Activated naive CD8-positive, alpha-beta T cell (primary cell): ENCODE results near the gene RNF123.

Source experiments
- H3K27ac Mint-ChIP-seq: one replicate; pipeline ENCODE4 v1.8.0; 2021; ENCODE audit warnings: mixed read lengths
- H3K27me3 Mint-ChIP-seq: one replicate; pipeline ENCODE4 v1.8.0; 2021; ENCODE audit warnings: mixed read lengths
- H3K36me3 Mint-ChIP-seq: one replicate; pipeline ENCODE4 v1.8.0; 2021; ENCODE audit warnings: mixed read lengths
- H3K4me1 Mint-ChIP-seq: one replicate; pipeline ENCODE4 v1.8.0; 2021; ENCODE audit warnings: low read depth, mixed read lengths
- H3K4me3 Mint-ChIP-seq: one replicate; pipeline ENCODE4 v1.8.0; 2021; ENCODE audit warnings: mild to moderate bottlenecking, mixed read lengths
- H3K9me3 Mint-ChIP-seq: one replicate; pipeline ENCODE4 v1.8.0; 2021; ENCODE audit warnings: low read depth, mixed read lengths

The RNF123 gene

GRCh38 chr3:49654176-49654825, 35.1 kb upstream of the RNF123 start:
- no peaks in the 10 kb centered on the region for H3K27me3 Mint-ChIP-seq
- H3K4me1 Mint-ChIP-seq: no peaks in the 10 kb centered on the region
- H3K36me3 Mint-ChIP-seq: no peaks in the 10 kb centered on the region
- H3K9me3 Mint-ChIP-seq: no peaks in the 10 kb centered on the region
- H3K27ac Mint-ChIP-seq: no peak overlapping the region
- no peak overlapping the region for H3K4me3 Mint-ChIP-seq

DNA sequence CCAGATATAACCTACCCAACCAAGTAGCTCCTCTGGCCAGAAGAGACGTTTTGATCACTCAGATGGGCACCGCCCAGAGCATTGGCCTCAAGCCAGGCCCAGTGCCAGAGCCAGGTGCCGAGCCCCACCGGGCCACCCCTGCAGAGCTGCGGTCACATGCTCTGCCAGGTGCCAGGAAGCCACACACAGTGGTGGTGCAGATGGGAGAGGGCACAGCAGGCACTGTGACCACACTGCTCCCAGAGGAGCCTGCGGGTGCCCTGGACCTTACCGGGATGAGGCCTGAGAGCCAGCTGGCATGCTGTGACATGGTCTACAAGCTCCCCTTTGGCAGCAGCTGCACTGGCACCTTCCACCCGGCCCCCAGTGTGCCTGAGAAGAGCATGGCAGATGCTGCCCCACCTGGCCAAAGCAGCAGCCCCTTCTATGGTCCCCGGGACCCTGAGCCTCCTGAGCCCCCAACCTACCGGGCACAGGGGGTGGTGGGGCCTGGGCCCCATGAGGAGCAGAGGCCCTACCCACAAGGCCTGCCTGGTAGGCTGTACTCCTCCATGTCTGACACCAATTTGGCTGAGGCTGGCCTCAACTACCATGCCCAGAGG, 34.3 kb upstream of the RNF123 start:
- Mint-ChIP-seq H3K27ac (no peak overlapping the region), H3K36me3 (no peaks in the 10 kb centered on the region), H3K27me3 (no peaks in the 10 kb centered on the region), H3K4me3 (no peak overlapping the region), H3K9me3 (no peaks in the 10 kb centered on the region), H3K4me1 (no peaks in the 10 kb centered on the region)

DNA sequence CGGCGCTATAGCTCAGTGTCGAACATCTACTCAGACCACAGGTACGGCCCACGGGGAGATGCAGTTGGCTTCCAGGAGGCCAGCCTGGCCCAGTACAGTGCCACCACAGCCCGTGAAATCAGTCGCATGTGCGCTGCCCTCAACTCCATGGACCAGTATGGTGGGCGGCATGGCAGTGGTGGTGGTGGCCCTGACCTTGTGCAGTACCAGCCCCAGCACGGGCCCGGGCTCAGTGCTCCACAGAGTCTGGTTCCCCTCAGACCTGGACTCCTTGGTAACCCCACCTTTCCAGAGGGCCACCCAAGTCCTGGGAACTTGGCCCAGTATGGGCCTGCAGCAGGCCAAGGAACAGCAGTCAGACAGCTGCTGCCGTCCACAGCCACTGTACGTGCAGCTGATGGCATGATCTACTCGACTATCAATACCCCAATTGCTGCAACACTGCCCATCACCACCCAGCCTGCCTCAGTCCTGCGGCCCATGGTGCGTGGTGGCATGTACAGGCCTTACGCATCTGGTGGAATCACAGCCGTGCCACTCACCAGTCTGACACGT, 33.5 kb upstream of the RNF123 start:
- Mint-ChIP-seq H3K27me3 (no peaks in the 10 kb centered on the region), H3K4me1 (no peaks in the 10 kb centered on the region), H3K9me3 (no peaks in the 10 kb centered on the region), H3K36me3 (no peaks in the 10 kb centered on the region), H3K27ac (no peak overlapping the region), H3K4me3 (no peak overlapping the region)

- Mint-ChIP-seq H3K27me3 (no peaks in the 10 kb centered on the region), H3K4me1 (no peaks in the 10 kb centered on the region), H3K9me3 (no peaks in the 10 kb centered on the region), H3K4me3 (no peak overlapping the region), H3K27ac (no peak overlapping the region), H3K36me3 (no peaks in the 10 kb centered on the region)
These were observed 32.7 kb upstream of the RNF123 start for GRCh38 chr3:49656541-49657112.

DNA sequence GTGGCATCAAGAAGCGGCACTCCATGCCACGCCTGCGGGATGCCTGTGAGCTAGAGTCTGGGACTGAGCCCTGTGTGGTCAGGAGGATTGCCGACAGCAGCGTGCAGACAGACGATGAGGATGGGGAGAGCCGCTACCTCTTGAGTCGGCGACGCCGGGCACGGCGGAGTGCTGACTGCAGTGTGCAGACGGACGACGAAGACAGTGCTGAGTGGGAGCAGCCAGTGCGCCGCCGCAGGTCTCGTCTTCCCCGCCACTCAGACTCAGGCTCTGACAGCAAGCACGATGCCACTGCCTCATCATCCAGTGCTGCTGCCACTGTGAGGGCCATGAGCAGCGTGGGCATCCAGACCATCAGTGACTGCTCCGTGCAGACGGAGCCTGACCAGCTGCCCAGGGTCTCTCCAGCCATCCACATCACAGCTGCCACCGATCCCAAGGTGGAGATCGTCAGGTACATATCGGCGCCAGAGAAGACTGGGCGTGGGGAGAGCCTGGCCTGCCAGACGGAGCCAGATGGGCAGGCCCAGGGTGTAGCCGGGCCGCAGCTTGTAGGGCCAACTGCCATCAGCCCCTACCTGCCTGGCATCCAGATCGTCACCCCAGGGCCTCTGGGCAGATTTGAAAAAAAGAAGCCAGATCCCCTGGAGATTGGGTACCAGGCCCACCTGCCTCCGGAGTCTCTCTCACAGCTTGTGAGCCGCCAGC, 32.0 kb upstream of the RNF123 start:
- H3K4me1 Mint-ChIP-seq: no peaks in the 10 kb centered on the region
- H3K4me3 Mint-ChIP-seq: no peak overlapping the region
- H3K9me3 Mint-ChIP-seq: no peaks in the 10 kb centered on the region
- H3K27me3 Mint-ChIP-seq: no peaks in the 10 kb centered on the region
- H3K27ac Mint-ChIP-seq: no peak overlapping the region
- H3K36me3 Mint-ChIP-seq: no peaks in the 10 kb centered on the region

DNA sequence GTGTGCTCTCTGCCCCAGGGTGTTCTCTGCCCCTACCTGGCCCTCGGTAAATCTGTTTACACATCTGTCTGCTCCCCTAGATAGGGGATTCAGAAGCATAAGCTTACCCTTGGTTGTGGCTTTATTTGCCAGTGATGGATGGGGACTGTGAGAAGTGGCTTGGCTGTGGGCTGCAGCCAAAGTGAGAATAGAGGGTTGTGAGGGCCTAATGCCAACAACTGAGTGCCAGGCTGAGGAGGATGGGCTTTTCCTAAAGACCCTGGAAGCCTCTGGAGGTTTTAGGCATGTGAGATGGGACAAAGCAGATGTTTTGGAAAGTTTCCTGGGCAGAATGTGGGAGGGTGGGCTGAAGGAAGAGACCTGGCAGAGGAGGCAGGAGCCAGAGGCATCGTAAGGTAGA, 30.6 kb upstream of the RNF123 start:
- H3K36me3 Mint-ChIP-seq: no peaks in the 10 kb centered on the region
- H3K27me3 Mint-ChIP-seq: no peaks in the 10 kb centered on the region
- H3K4me1 Mint-ChIP-seq: no peaks in the 10 kb centered on the region
- H3K9me3 Mint-ChIP-seq: no peaks in the 10 kb centered on the region
- no peak overlapping the region for H3K4me3 Mint-ChIP-seq
- no peak overlapping the region for H3K27ac Mint-ChIP-seq

- Mint-ChIP-seq H3K4me1 (no peaks in the 10 kb centered on the region), H3K4me3 (no peak overlapping the region), H3K27ac (no peak overlapping the region), H3K9me3 (no peaks in the 10 kb centered on the region), H3K27me3 (no peaks in the 10 kb centered on the region), H3K36me3 (no peaks in the 10 kb centered on the region)
These were observed 29.6 kb upstream of the RNF123 start for GRCh38 chr3:49659756-49660155.

- Mint-ChIP-seq H3K4me3 (no peak overlapping the region), H3K27ac (no peak overlapping the region), H3K4me1 (no peaks in the 10 kb centered on the region), H3K27me3 (no peaks in the 10 kb centered on the region), H3K9me3 (no peaks in the 10 kb centered on the region), H3K36me3 (no peaks in the 10 kb centered on the region)
These were observed 28.1 kb upstream of the RNF123 start for GRCh38 chr3:49661281-49661680.

DNA sequence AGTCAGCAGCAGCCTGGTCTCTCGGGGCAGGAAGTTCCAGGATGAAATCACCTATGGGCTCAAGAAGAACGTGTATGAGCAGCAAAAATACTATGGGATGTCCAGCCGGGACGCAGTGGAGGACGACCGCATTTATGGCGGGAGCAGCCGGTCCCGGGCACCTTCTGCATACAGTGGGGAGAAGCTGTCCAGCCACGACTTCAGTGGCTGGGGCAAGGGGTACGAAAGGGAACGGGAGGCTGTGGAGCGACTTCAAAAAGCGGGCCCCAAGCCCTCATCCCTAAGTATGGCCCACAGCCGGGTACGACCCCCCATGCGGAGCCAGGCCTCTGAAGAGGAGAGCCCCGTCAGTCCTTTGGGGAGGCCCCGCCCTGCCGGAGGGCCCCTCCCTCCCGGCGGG, 27.3 kb upstream of the RNF123 start:
- H3K4me1 Mint-ChIP-seq: no peaks in the 10 kb centered on the region
- no peak overlapping the region for H3K4me3 Mint-ChIP-seq
- no peaks in the 10 kb centered on the region for H3K9me3 Mint-ChIP-seq
- no peak overlapping the region for H3K27ac Mint-ChIP-seq
- H3K27me3 Mint-ChIP-seq: no peaks in the 10 kb centered on the region
- H3K36me3 Mint-ChIP-seq: no peaks in the 10 kb centered on the region

- Mint-ChIP-seq H3K4me1 (no peaks in the 10 kb centered on the region), H3K9me3 (no peaks in the 10 kb centered on the region), H3K27ac (no peak overlapping the region), H3K4me3 (no peak overlapping the region), H3K36me3 (no peaks in the 10 kb centered on the region), H3K27me3 (no peaks in the 10 kb centered on the region)
These were observed 26.5 kb upstream of the RNF123 start for GRCh38 chr3:49662720-49663413.

- Mint-ChIP-seq H3K4me1 (no peaks in the 10 kb centered on the region), H3K27ac (no peak overlapping the region), H3K9me3 (no peaks in the 10 kb centered on the region), H3K27me3 (no peaks in the 10 kb centered on the region), H3K36me3 (no peaks in the 10 kb centered on the region), H3K4me3 (no peak overlapping the region)
These were observed 25.5 kb upstream of the RNF123 start for GRCh38 chr3:49663831-49664230.

DNA sequence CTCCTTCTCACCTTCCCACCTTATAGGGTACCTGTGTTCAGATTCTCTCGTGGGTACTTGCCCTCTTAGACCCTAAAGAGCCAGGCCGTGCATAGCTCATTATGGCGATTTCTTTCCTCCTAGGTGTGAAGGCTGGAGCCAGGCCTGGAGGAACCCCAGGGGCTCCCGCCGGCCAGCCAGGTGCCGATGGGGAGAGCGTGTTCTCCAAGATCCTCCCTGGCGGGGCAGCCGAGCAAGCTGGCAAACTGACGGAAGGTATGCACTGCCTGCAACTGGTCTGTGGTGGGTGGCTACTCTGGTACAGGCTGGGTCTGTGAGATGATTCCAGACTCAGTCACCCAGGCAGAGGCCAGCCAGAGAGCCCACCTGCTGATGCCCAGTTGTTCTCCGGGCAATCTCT, 25.1 kb upstream of the RNF123 start:
- Mint-ChIP-seq H3K27me3 (no peaks in the 10 kb centered on the region), H3K4me3 (no peak overlapping the region), H3K36me3 (no peaks in the 10 kb centered on the region), H3K9me3 (no peaks in the 10 kb centered on the region), H3K4me1 (no peaks in the 10 kb centered on the region), H3K27ac (no peak overlapping the region)

GRCh38 chr3:49665822-49666519, 23.4 kb upstream of the RNF123 start:
- Mint-ChIP-seq H3K9me3 (no peaks in the 10 kb centered on the region), H3K27ac (no peak overlapping the region), H3K4me3 (no peak overlapping the region), H3K4me1 (no peaks in the 10 kb centered on the region), H3K36me3 (no peaks in the 10 kb centered on the region), H3K27me3 (no peaks in the 10 kb centered on the region)

GRCh38 chr3:49666592-49666991, 22.8 kb upstream of the RNF123 start:
- Mint-ChIP-seq H3K27me3 (no peaks in the 10 kb centered on the region), H3K9me3 (no peaks in the 10 kb centered on the region)

More at GRCh38 chr3:49666592-49666991, 22.8 kb upstream of the RNF123 start:
- no peak overlapping the region for H3K27ac Mint-ChIP-seq
- no peaks in the 10 kb centered on the region for H3K36me3 Mint-ChIP-seq
- no peak overlapping the region for H3K4me3 Mint-ChIP-seq
- peaks cover 2% of the 10 kb centered on the region for H3K4me1 Mint-ChIP-seq
